ENCODE data around the gene AJAP1.
A peak's percentile ranks its signal among the peaks of the same experiment; 100 is the strongest.

Gene AJAP1

GRCh38 chr1:4662168-4662567 lies 7.8 kb downstream of the AJAP1 start:
- Histone ChIP-seq H3K36me3 (ENCODE audit: control insufficient read depth in 2 of 2, insufficient read depth in 1 of 2, low read length in 2 of 2) (no peaks in the 10 kb centered on the region), H3K4me1 (ENCODE audit: control insufficient read depth, insufficient read depth, low read length) (no peaks in the 10 kb centered on the region), H3K4me3 (ENCODE audit: low read depth, low read length) (no peak overlapping the region), H3K9me3 (ENCODE audit: control insufficient read depth, insufficient read depth, low read depth, low read length) (no peaks in the 10 kb centered on the region), H3K27ac (ENCODE audit: extremely low read depth, low read depth, low read length) (no peak overlapping the region)
- ChIA-PET POLR2A (no interaction called here), CTCF (no interaction called here)
- TF ChIP-seq PRDM10 (tag by site-specific recombination; IDR thresholded peaks at IDR 0.05), result 0 out of 2 replicates have a peak, but pooled peaks have one; percentile 17
- TF ChIP-seq PRDM1 (tag by site-specific recombination; IDR thresholded peaks at IDR 0.05), result no peak
- TF ChIP-seq ZNF146 (tag by site-specific recombination; IDR thresholded peaks at IDR 0.05), result no peak

- TF ChIP-seq ZNF266 (tag by site-specific recombination; IDR thresholded peaks at IDR 0.05; ENCODE audit: low read depth) (no peak), ZNF248 (tag by site-specific recombination; IDR thresholded peaks at IDR 0.05) (no peak), BCL11A (tag by site-specific recombination; IDR thresholded peaks at IDR 0.05; ENCODE audit: low read depth) (no peak), ZNF530 (tag by site-specific recombination; IDR thresholded peaks at IDR 0.05; ENCODE audit: low read depth) (no peak), ZNF488 (tag by site-specific recombination; IDR thresholded peaks at IDR 0.05) (no peak), ZNF747 (tag by site-specific recombination; IDR thresholded peaks at IDR 0.05) (no peak), KLF17 (tag by site-specific recombination; IDR thresholded peaks at IDR 0.05) (no peak), OSR2 (tag by site-specific recombination; IDR thresholded peaks at IDR 0.05) (no peak), ZSCAN18 (tag by site-specific recombination; IDR thresholded peaks at IDR 0.05) (no peak), ZNF596 (tag by site-specific recombination; IDR thresholded peaks at IDR 0.05) (no peak), ZNF324 (tag by site-specific recombination; IDR thresholded peaks at IDR 0.05) (no peak), ZNF37A (tag by site-specific recombination; IDR thresholded peaks at IDR 0.05) (no peak)
- no peak overlapping the region for H3K27ac ChIP-seq (ENCODE audit: extremely low read depth, low read depth, low read length)
- no peak overlapping the region for H3K4me3 ChIP-seq (ENCODE audit: low read depth, low read length)
- POLR2A ChIA-PET, result no interaction called here
- CTCF ChIA-PET, result no interaction called here
- H3K4me1 ChIP-seq (ENCODE audit: control insufficient read depth, insufficient read depth, low read length), result no peaks in the 10 kb centered on the region
- no peaks in the 10 kb centered on the region for H3K9me3 ChIP-seq (ENCODE audit: control insufficient read depth, insufficient read depth, low read depth, low read length)
- no peaks in the 10 kb centered on the region for H3K36me3 ChIP-seq (ENCODE audit: control insufficient read depth in 2 of 2, insufficient read depth in 1 of 2, low read length in 2 of 2)
Measured at GRCh38 chr1:4662723-4663122, 8.3 kb downstream of the AJAP1 start.

- Histone ChIP-seq H3K4me3 (ENCODE audit: low read depth, low read length) (no peak overlapping the region), H3K27ac (ENCODE audit: extremely low read depth, low read depth, low read length) (no peak overlapping the region), H3K36me3 (ENCODE audit: control insufficient read depth in 2 of 2, insufficient read depth in 1 of 2, low read length in 2 of 2) (no peaks in the 10 kb centered on the region), H3K4me1 (ENCODE audit: control insufficient read depth, insufficient read depth, low read length) (no peaks in the 10 kb centered on the region), H3K9me3 (ENCODE audit: control insufficient read depth, insufficient read depth, low read depth, low read length) (no peaks in the 10 kb centered on the region)
- ChIA-PET POLR2A (no interaction called here), CTCF (interaction anchor here (1.5 kb wide), 1 partner anchor 7 kb away, joined by 3 read pairs; no protein-coding TSS in a partner anchor)
- TF ChIP-seq SP7 (tag by site-specific recombination; IDR thresholded peaks at IDR 0.05) (no peak), SP2 (tag by site-specific recombination; IDR thresholded peaks at IDR 0.05) (no peak), ZNF621 (tag by site-specific recombination; IDR thresholded peaks at IDR 0.05) (no peak), YY2 (tag by site-specific recombination; IDR thresholded peaks at IDR 0.05) (no peak), ZNF677 (tag by site-specific recombination; IDR thresholded peaks at IDR 0.05) (no peak), YY1 (tag by site-specific recombination; IDR thresholded peaks at IDR 0.05) (no peak), ZNF280D (tag by site-specific recombination; IDR thresholded peaks at IDR 0.05) (no peak), ZFP37 (tag by site-specific recombination; IDR thresholded peaks at IDR 0.05) (no peak), ZNF202 (tag by site-specific recombination; IDR thresholded peaks at IDR 0.05; ENCODE audit: borderline replicate concordance) (no peak), ZNF2 (tag by site-specific recombination; IDR thresholded peaks at IDR 0.05) (no peak)
Measured at GRCh38 chr1:4664095-4664494, 9.7 kb downstream of the AJAP1 start.
